Left renal cortex interstitium (tissue), 4 donors: ENCODE results near the gene KREMEN2. TPM values are rescaled to one million over a fixed set of nuclear protein-coding genes. Genes with fewer than 3 reads are reported as not detected.
A peak's percentile ranks its signal among the peaks of the same experiment; 100 is the strongest.

ENCODE experiments used
- DNase-seq, 4 donors: peaks; one replicate each; pipeline ENCODE4 v3.0.0-alpha.2; 2013; ENCODE audit warnings: low read depth in 4 of 4, low spot score in 2 of 4, missing footprints in 1 of 4
- polyA plus RNA-seq, 4 donors: library from polyadenylated mRNA; unstranded; fragments of 120-200 nt; gene quantifications; one replicate each; pipeline ENCODE4 v1.2.1, GENCODE V29; 2013; ENCODE audit not compliant: insufficient read length in 4 of 4

Gene KREMEN2
- polyA plus RNA-seq, 4 donors, result 1.1 to 2.7 (median 2.3) TPM

- DNase-seq, result no peak
These were observed 1.6 kb upstream of the KREMEN2 start for GRCh38 chr16:2962334-2963073.

DNA sequence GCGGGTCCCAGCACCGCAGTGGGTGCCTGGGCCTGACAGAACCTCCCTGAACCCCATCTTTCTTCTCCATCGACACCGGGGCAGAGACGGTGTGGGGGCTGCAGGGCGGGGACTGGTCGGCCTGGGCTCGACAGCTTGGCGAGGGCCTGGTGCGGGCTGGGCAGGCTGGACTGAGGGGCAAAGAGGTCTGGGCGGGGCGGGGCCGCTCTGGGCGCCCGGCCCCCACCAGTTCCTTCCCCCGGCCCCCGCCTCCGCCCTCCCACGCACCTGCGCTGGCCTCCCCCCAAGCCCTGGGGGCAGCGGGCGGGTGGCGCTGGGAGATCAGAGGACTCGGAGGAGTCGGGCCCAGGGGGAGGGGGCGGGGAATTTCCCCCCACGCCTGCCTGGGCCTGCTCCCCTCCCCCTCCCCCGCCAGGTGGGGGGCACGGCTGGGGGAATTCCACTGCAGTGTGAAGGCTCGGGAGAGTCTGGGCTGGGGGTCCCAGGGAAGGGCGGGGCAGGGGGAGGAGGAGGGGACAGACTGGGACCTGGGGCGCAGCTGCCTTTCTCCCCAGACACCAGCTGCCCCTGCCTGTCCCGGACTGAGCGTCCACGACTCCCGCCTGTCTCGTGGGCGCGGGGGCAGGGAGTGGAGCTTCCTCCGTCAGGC, 877 bp upstream of the KREMEN2 start:
- no peak for DNase-seq

DNA sequence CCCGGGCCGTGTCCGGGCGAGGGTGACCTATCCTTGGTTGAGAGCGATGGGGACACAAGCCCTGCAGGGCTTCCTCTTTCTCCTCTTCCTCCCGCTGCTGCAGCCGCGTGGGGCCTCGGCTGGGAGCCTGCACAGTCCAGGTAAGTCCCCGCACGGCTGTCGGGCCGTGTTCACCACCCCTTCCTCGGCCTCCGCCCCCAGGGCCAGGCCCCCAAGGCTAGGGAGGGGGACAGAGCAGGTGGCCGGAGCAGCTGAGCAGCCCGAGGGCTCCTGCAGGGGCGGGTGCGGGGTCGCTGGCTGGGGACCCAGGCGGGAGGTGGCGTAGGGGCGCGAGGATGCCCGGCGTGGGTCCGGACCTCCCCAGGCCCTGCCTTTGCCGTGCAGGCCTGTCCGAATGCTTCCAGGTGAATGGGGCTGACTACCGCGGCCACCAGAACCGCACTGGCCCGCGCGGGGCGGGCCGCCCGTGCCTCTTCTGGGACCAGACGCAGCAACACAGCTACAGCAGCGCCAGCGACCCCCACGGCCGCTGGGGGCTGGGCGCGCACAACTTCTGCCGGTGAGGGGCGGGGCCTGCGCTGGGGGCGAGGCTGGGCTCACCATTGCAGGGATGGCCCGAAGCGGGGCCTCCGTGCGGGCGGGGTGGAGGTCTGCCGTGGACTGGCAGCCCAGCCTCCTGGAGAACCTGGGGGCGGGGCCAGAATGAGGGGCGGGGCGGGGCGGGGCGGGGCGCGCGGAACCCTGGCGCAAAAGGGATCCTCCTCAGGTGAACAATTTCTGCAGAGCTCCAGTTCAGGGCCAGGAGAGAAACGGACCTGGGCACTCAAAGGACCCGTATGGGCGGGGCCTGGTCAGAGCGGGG, 631 bp downstream of the KREMEN2 start:
- no peak for DNase-seq

DNA sequence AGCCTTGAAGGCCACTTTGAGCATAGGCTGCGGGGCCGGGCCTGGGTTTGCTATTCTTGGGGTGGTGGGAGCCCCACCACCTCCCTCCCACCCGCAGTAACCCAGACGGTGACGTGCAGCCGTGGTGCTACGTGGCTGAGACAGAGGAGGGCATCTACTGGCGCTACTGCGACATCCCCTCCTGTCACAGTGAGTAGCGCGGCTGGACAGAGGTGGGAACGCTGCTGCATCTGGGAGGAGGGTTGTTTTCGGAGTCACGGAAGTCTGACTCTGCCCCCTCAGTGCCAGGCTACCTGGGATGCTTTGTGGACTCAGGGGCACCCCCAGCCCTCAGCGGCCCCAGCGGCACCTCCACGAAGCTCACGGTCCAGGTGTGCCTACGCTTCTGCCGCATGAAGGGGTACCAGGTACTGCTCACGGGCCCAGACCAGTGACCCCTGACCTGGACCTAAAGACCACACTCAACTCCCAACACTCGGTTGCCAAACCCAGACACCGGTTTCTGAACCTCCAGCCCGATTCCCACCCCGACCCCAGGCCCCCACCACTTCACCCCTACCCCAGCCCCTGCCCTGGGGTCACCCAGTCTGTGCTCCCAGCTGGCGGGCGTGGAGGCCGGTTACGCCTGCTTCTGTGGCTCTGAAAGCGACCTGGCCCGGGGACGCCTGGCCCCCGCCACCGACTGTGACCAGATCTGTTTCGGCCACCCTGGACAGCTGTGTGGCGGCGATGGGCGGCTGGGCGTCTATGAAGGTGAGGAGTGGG, 2.1 kb downstream of the KREMEN2 start:
- DNase-seq, result no peak

GRCh38 chr16:2966808-2967191, 2.7 kb downstream of the KREMEN2 start:
- DNase-seq, result no peak

DNA sequence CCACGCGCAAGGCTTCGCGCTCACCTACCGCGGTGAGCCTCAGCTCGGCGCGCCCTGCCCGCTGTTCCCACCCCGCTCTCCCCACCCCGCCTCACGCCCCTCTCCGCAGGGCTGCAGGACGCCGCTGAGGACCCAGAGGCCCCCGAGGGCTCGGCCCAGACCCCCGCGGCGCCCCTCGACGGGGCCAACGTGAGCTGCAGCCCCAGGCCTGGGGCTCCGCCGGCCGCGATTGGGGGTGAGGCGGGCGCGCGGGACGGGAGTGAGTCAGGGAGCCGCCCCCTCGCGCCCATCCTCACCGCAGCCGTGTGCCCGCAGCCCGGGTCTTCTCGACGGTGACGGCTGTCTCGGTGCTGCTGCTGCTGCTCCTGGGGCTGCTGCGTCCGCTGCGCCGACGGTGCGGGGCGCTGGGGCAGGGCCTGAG, 3.1 kb downstream of the KREMEN2 start:
- DNase-seq, result no peak

DNA sequence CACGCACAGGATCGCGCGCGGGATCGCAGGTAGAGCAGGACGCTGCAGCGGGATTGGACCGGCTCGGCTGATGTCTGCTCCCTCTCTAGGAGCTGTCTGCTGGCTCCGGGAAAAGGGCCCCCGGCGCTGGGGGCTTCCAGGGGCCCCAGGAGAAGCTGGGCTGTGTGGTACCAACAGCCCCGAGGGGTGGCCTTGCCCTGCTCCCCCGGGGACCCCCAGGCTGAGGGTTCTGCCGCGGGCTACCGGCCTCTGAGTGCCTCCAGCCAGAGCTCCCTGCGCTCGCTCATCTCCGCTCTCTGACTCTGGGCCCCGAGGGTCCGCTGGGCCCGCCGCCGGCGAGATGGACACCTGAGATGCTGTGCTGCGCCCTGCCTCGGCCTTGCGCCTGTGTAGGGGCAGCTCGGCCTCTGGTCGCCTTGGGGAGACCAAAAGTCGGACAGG, 3.7 kb downstream of the KREMEN2 start:
- DNase-seq, result no peak

DNA sequence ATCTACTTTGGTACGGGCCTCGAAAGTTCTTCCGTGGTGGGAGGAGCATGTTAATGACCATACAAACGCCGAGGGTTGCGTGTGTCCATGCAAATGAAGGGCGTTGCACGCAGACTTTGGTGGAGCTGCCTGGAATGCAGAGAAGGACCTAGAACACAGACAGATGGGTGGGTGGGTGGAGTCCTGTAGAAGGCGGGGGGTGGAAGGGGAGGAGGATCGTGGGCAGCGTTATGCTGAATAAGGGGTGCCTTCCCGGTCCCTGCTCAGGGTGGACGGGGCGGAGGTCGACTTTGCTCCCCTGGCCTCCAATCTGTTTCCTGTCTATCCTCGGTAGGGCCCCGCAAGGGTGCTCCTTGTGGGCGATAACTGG, 4.3 kb downstream of the KREMEN2 start:
- no peak for DNase-seq

GRCh38 chr16:2968738-2969544, 4.9 kb downstream of the KREMEN2 start, which contains the start of gene PAQR4:
Gene PAQR4, plus strand, starts transcription at chr16:2969348. Its CDS starts 327 bp downstream, at chr16:2969675.
- DNase-seq, result peak; percentile 72 to 82 (median 78)

DNA sequence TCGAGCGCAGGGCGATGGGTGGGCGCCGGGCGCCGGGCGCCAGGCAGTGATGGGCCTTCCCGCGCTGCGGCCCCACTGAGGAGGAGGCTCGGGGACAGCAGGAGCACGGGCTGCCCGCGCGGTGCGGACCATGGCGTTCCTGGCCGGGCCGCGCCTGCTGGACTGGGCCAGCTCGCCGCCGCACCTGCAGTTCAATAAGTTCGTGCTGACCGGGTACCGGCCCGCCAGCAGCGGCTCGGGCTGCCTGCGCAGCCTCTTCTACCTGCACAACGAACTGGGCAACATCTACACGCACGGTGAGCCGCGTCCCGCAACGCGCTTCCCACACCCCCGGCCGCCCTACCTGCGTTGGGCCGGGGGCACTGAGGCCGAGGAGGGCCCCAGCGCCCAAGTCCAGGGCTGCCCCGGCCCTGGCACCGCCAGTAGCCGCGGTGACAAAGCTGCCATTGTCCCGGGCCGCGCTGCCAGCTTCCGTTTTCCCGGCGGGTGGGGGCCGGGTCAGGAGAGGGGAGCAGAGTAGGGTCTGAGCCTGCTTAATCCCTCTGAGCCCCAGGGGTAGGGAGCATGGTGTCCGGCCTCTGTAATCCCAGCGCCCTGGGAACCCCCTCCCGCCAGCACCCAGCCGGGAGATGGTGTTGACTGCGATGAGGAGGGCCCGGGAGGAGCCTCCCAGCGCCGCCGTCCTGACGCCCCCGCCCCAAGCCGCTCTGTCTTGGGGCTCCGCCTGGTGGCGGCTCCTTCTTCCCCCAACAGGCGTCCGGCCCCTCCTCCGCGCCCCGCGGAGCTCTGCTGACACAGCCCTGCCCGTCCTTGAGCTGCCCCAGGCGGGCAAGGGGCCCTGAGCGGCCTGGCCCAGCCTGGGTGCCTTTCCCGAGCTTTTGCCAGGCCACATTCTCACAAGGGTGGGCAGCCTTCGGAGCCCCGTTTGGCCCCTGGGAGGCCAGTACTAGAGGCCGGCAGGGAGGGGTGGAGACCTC, 5.8 kb downstream of the KREMEN2 start:
- DNase-seq, result no peak

- DNase-seq, result no peak
These were observed 6.5 kb downstream of the KREMEN2 start for GRCh38 chr16:2970563-2970962.

GRCh38 chr16:2971134-2971984, 7.3 kb downstream of the KREMEN2 start:
- no peak for DNase-seq

DNA sequence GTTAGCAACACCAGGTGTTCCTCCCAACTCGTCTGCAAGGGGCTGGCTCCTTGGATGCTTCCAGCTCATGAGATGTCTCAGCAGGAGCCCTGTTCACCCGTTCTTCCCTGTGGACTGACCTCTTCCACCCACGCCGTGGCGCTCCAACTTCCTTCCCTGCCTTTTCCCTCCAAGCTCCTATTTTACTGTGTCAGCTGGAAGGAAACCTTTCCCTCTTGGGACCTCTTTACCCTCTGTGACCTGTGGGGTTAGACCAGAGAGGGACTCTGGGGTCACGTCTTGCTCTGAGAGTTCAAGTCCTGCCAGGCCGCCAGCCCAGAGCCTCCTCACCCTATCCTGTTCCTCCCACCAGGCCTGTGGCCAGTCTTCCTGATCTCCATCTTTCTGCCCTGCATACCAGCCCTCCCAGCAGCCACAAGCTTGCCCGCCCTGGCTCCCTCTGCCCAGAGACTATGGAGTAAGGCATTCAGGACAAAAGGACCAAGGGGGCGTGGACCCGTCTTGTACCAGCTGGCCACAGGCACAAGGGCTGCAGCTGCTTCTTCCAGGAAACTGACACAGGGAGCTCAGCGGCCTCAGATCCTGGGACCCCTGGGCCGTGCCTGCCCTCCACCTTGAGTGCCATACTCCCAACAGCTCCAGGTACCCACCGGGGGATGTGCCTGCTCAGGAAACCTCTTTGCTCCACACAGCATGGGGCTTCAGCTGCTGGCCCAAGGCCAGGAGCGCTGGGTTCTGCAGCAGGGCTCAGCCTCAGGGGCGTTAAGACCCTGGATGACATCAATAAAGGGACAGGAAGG, 8.1 kb downstream of the KREMEN2 start:
- no peak for DNase-seq

DNA sequence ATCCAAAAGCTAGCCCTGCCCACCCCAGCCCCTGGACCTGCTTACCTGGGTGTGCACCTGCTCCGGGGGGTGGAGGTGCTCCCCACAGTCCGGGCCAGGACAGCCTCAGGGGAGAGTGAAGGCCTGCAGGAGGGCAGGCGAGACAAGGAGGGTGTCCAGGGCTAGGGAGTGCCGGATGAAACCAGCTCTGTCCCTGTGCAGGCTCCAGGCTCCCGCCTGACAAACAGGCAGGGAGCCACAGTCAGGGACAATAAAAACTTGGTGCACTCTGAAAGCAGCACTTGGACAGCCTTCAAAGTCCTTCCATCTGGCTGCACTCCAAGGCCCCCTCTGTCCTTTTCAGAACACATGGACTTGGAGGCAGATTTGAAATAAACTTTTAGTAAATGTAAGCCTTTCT, 9.0 kb downstream of the KREMEN2 start:
- no peak for DNase-seq

GRCh38 chr16:2973605-2974318, 9.7 kb downstream of the KREMEN2 start:
- no peak for DNase-seq
